ENCODE results near the gene PLXNB3.

PLXNB3 gene

DNA sequence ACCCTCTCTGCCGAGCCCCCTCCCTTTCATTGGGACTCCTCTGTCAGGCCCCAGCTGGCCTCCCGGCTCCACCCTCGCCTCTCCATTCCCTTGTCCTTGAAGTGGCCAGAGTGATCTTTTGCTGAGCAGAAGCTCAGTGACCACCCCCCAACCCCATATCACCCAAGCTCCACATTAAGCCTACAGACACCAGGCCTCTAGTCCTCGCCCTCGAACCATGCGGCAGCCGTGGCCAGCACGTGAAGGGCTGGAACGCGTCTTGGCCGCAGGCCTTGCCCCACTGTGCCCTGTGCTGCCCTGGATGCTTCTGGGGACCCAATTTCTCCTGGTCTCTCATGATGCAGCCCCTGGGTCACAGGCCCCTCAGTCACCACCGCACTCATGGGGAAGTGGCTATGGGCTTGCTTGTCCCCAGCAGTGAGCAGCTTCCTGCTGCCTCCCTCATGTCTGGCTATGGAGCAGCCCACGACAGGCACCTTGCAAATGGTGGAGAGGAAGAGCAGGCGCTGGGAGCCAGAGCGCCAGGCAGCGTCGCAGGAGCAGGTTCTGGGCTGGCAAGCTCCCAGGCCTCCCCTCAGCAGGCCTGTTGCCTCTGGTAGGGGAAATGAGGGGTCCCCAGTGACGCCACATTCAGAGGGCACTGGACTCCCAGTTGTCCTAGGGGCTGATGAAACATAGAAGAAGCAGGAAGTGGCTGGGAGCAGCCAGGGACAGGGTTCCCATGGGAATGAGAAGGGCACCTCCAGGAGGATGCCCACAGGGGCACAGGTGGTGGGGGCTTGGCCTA is 16.0 kb downstream of the PLXNB3 start:
- no peaks in the 10 kb centered on the region for H3K27me3 ChIP-seq (ENCODE audit: insufficient read depth, low read length)
- H2AFZ ChIP-seq (ENCODE audit: insufficient read depth, low read length, poor library complexity): no peak overlapping the region
- no peak overlapping the region for H4K91ac ChIP-seq (ENCODE audit: low read depth, low read length)
- H3K79me1 ChIP-seq (ENCODE audit: low read length): no peaks in the 10 kb centered on the region
- H3K4ac ChIP-seq (ENCODE audit: low read depth, low read length): no peak overlapping the region
- no peak for DNase-seq
- no peak overlapping the region for H3K4me2 ChIP-seq (ENCODE audit: low read length)
- WGBS (ENCODE audit: extremely low coverage, insufficient coverage, insufficient read length): no CpG with 5 or more reads among the region's 18 CpGs
- H3K23ac ChIP-seq (ENCODE audit: low read length): no peak overlapping the region
- no peak overlapping the region for H3K9ac ChIP-seq (ENCODE audit: low read length)
- H3K27ac ChIP-seq (ENCODE audit: low read depth, low read length): no peak overlapping the region
- no peak overlapping the region for H4K12ac ChIP-seq (ENCODE audit: low read depth, low read length)
- peaks cover 3 to 7% of the 10 kb centered on the region in 2 experiments for H3K36me3 ChIP-seq (ENCODE audit: control insufficient read depth in 1 of 2, insufficient read depth in 2 of 2, low read length in 2 of 2)
- no peak overlapping the region for H4K8ac ChIP-seq (ENCODE audit: low read depth, low read length)
- H2BK12ac ChIP-seq (ENCODE audit: low read length): no peak overlapping the region
- H3K4me1 ChIP-seq (ENCODE audit: control insufficient read depth in 1 of 2, insufficient read depth in 2 of 2, low read length in 2 of 2): no peaks in the 10 kb centered on the region
- no peak overlapping the region for H2BK5ac ChIP-seq (ENCODE audit: low read depth, low read length, poor library complexity)
- no peaks in the 10 kb centered on the region for H3K79me2 ChIP-seq (ENCODE audit: control insufficient read depth, insufficient read depth, low read length, poor library complexity)
- H3K18ac ChIP-seq (ENCODE audit: low read length): no peak overlapping the region
- H3K4me3 ChIP-seq (ENCODE audit: low read depth, low read length): no peak overlapping the region
- H3K9me3 ChIP-seq (ENCODE audit: insufficient read depth, low read depth, low read length): peaks cover 3% of the 10 kb centered on the region
- no peak overlapping the region for H2AK5ac ChIP-seq (ENCODE audit: low read length)
- H3K14ac ChIP-seq (ENCODE audit: low read length): no peak overlapping the region
- no peak overlapping the region for H2BK120ac ChIP-seq (ENCODE audit: insufficient read depth, low read length, poor library complexity)

DNA sequence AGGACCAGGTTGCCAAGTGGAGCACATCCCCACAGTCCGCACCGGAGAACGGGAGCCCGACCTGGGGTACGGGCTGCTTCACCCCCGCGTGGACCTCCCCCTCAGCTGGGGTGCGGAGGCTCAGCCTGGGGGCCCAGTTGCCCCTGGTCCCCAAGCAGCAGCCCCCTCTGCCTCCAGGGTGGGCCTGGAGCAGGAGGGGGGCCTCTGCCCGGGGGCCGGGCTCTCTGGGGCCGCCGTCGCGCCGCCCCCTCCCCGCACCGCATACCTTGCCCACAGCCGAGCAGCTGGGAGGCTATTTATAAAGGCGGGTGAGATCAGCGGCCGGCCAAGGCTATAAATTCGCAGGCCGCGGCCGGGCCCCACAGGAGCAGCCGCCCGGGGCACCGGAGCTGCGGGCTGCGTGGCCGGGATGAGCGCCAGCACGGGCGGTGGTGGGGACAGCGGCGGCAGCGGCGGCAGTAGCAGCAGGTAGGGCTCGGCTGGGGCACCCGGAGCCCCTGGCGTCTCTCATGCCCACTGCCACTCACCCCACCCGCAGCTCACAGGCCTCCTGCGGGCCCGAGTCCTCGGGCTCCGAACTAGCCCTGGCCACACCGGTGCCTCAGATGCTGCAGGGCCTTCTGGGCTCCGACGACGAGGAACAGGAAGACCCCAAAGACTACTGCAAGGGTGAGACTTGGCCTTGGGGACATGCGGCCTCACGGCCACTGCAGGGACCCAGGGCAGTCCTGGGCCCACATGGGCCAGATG is 16.8 kb downstream of the PLXNB3 start, which contains the start of gene SRPK3:
TSS of gene SRPK3 (plus strand) at position 364 of the 750 bp plus-strand sequence. CDS start at position 410, 46 bp downstream.
- no peak within 1 kb of the TSS for H2BK5ac ChIP-seq (ENCODE audit: low read depth, low read length, poor library complexity)
- no peaks in the 10 kb centered on the region for H3K79me1 ChIP-seq (ENCODE audit: low read length)
- WGBS (ENCODE audit: extremely low coverage, insufficient coverage, insufficient read length): no CpG with 5 or more reads among the region's 52 CpGs
- no peak within 1 kb of the TSS for H4K8ac ChIP-seq (ENCODE audit: low read depth, low read length)
- DNase-seq: peak in 1 of 2 donors; percentile 26
- no peak within 1 kb of the TSS for H3K27ac ChIP-seq (ENCODE audit: low read depth, low read length)
- H3K14ac ChIP-seq (ENCODE audit: low read length): no peak within 1 kb of the TSS
- peaks cover 10 to 14% of the 10 kb centered on the region in 2 experiments for H3K36me3 ChIP-seq (ENCODE audit: control insufficient read depth in 1 of 2, insufficient read depth in 2 of 2, low read length in 2 of 2)
- H3K4me2 ChIP-seq (ENCODE audit: low read length): no peak within 1 kb of the TSS
- no peak within 1 kb of the TSS for H3K18ac ChIP-seq (ENCODE audit: low read length)
- no peak within 1 kb of the TSS for H3K23ac ChIP-seq (ENCODE audit: low read length)
- no peak within 1 kb of the TSS for H2BK12ac ChIP-seq (ENCODE audit: low read length)
- H4K12ac ChIP-seq (ENCODE audit: low read depth, low read length): no peak within 1 kb of the TSS
- H2BK120ac ChIP-seq (ENCODE audit: insufficient read depth, low read length, poor library complexity): no peak within 1 kb of the TSS
- no peaks in the 10 kb centered on the region for H3K79me2 ChIP-seq (ENCODE audit: control insufficient read depth, insufficient read depth, low read length, poor library complexity)
- no peaks in the 10 kb centered on the region for H3K4me1 ChIP-seq (ENCODE audit: control insufficient read depth in 1 of 2, insufficient read depth in 2 of 2, low read length in 2 of 2)
- H4K91ac ChIP-seq (ENCODE audit: low read depth, low read length): no peak within 1 kb of the TSS
- H3K4ac ChIP-seq (ENCODE audit: low read depth, low read length): no peak within 1 kb of the TSS
- H3K27me3 ChIP-seq (ENCODE audit: insufficient read depth, low read length): no peaks in the 10 kb centered on the region
- no peak within 1 kb of the TSS for H3K4me3 ChIP-seq (ENCODE audit: low read depth, low read length)
- no peak within 1 kb of the TSS for H2AFZ ChIP-seq (ENCODE audit: insufficient read depth, low read length, poor library complexity)
- no peak within 1 kb of the TSS for H3K9ac ChIP-seq (ENCODE audit: low read length)
- no peak within 1 kb of the TSS for H2AK5ac ChIP-seq (ENCODE audit: low read length)
- peaks cover under 1% of the 10 kb centered on the region for H3K9me3 ChIP-seq (ENCODE audit: insufficient read depth, low read depth, low read length)

GRCh38 chrX:153781428-153782047 is 17.5 kb downstream of the PLXNB3 start:
- Histone ChIP-seq H3K4ac (ENCODE audit: low read depth, low read length) (no peak overlapping the region), H3K18ac (ENCODE audit: low read length) (no peak overlapping the region), H3K14ac (ENCODE audit: low read length) (no peak overlapping the region), H3K27ac (ENCODE audit: low read depth, low read length) (no peak overlapping the region), H2BK12ac (ENCODE audit: low read length) (no peak overlapping the region), H3K36me3 (ENCODE audit: control insufficient read depth in 1 of 2, insufficient read depth in 2 of 2, low read length in 2 of 2) (peaks cover 17 to 21% of the 10 kb centered on the region in 2 experiments), H3K9ac (ENCODE audit: low read length) (no peak overlapping the region), H2BK120ac (ENCODE audit: insufficient read depth, low read length, poor library complexity) (no peak overlapping the region), H3K79me1 (ENCODE audit: low read length) (no peaks in the 10 kb centered on the region), H3K4me2 (ENCODE audit: low read length) (no peak overlapping the region), H3K9me3 (ENCODE audit: insufficient read depth, low read depth, low read length) (no peaks in the 10 kb centered on the region), H3K4me3 (ENCODE audit: low read depth, low read length) (no peak overlapping the region), H3K4me1 (ENCODE audit: control insufficient read depth in 1 of 2, insufficient read depth in 2 of 2, low read length in 2 of 2) (no peaks in the 10 kb centered on the region), H2BK5ac (ENCODE audit: low read depth, low read length, poor library complexity) (no peak overlapping the region), H3K23ac (ENCODE audit: low read length) (no peak overlapping the region), H3K27me3 (ENCODE audit: insufficient read depth, low read length) (no peaks in the 10 kb centered on the region), H3K79me2 (ENCODE audit: control insufficient read depth, insufficient read depth, low read length, poor library complexity) (no peaks in the 10 kb centered on the region), H4K12ac (ENCODE audit: low read depth, low read length) (no peak overlapping the region), H2AK5ac (ENCODE audit: low read length) (no peak overlapping the region), H2AFZ (ENCODE audit: insufficient read depth, low read length, poor library complexity) (no peak overlapping the region), H4K91ac (ENCODE audit: low read depth, low read length) (no peak overlapping the region), H4K8ac (ENCODE audit: low read depth, low read length) (no peak overlapping the region)
- no CpG with 5 or more reads among the region's 24 CpGs for WGBS (ENCODE audit: extremely low coverage, insufficient coverage, insufficient read length)
- DNase-seq: peak in 1 of 2 donors; percentile 10

GRCh38 chrX:153782313-153782712 is 18.3 kb downstream of the PLXNB3 start:
- Histone ChIP-seq H2BK120ac (ENCODE audit: insufficient read depth, low read length, poor library complexity) (no peak overlapping the region), H3K4ac (ENCODE audit: low read depth, low read length) (no peak overlapping the region), H3K36me3 (ENCODE audit: control insufficient read depth in 1 of 2, insufficient read depth in 2 of 2, low read length in 2 of 2) (peaks cover 24 to 29% of the 10 kb centered on the region in 2 experiments), H2AK5ac (ENCODE audit: low read length) (no peak overlapping the region), H3K79me2 (ENCODE audit: control insufficient read depth, insufficient read depth, low read length, poor library complexity) (no peaks in the 10 kb centered on the region), H3K9ac (ENCODE audit: low read length) (no peak overlapping the region), H4K8ac (ENCODE audit: low read depth, low read length) (no peak overlapping the region), H3K14ac (ENCODE audit: low read length) (no peak overlapping the region), H3K23ac (ENCODE audit: low read length) (no peak overlapping the region), H3K18ac (ENCODE audit: low read length) (no peak overlapping the region), H3K4me2 (ENCODE audit: low read length) (no peak overlapping the region), H2AFZ (ENCODE audit: insufficient read depth, low read length, poor library complexity) (no peak overlapping the region), H3K4me1 (ENCODE audit: control insufficient read depth in 1 of 2, insufficient read depth in 2 of 2, low read length in 2 of 2) (no peaks in the 10 kb centered on the region), H4K91ac (ENCODE audit: low read depth, low read length) (no peak overlapping the region), H2BK12ac (ENCODE audit: low read length) (no peak overlapping the region), H3K9me3 (ENCODE audit: insufficient read depth, low read depth, low read length) (no peaks in the 10 kb centered on the region), H3K79me1 (ENCODE audit: low read length) (no peaks in the 10 kb centered on the region), H3K27me3 (ENCODE audit: insufficient read depth, low read length) (no peaks in the 10 kb centered on the region), H3K4me3 (ENCODE audit: low read depth, low read length) (no peak overlapping the region), H4K12ac (ENCODE audit: low read depth, low read length) (no peak overlapping the region), H3K27ac (ENCODE audit: low read depth, low read length) (no peak overlapping the region), H2BK5ac (ENCODE audit: low read depth, low read length, poor library complexity) (no peak overlapping the region)
- no CpG with 5 or more reads among the region's 11 CpGs for WGBS (ENCODE audit: extremely low coverage, insufficient coverage, insufficient read length)
- no peak for DNase-seq
